ENCODE results near the gene BAIAP2L1. TPM values are rescaled to one million over a fixed set of nuclear protein-coding genes. Genes with fewer than 3 reads are reported as not detected.
A peak's percentile ranks its signal among the peaks of the same experiment; 100 is the strongest.

The BAIAP2L1 gene
- total RNA-seq, 4 donors from 2014 or later, result 39.8 to 59.8 (median 53.3) TPM

DNA sequence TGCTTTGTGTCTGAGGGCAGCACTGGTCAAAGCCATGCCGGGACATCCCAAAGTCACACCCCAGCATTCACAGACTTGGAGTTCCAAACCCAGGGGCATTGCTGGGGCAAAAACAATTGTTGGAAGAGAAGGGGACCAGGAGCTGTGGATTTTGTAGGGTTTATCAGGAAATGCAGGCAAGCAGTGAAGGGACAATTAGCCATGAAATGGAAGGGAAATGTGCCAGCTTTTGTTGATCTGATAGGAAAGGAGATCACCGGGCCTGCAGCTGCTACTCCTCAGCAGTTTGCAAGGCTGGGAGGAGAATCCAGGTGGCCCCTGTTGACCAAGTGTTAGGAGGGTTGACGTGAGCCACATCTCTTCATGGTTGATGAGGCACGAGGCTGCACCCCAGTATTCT lies 122.0 kb downstream of the BAIAP2L1 start:
- Histone ChIP-seq H3K4me1 (peaks cover 12 to 47% (median 34%) of the 10 kb centered on the region in 4 donors), H3K27ac (no peak overlapping the region), H3K36me3 (no peaks in the 10 kb centered on the region), H3K4me3 (no peak overlapping the region), H3K9me3 (no peaks in the 10 kb centered on the region), H3K27me3 (no peaks in the 10 kb centered on the region)
- intact Hi-C loops (cut with DNase I; ENCODE audit: low total_unique reads), result no loop called here
- 40 to 49% methylated on average over 1 to 4 of the region's 4 CpGs for WGBS, 2 donors (ENCODE audit: low coverage in 1 of 2)
- no peak for DNase-seq
- in situ Hi-C loops (cut with MboI; ENCODE audit: low pct_ligation_motif_present in 1 of 4, low pct_unique_long_range_greater_than_20kb in 1 of 4, low sequenced_read_pairs in 3 of 4), result loop anchor here in 2 of 4 donors (25.0 kb wide), 1 partner anchor 133 kb away; the partner anchor contains the start of gene BAIAP2L1 (in 2 of the 2)
- TF ChIP-seq POLR2A (IDR thresholded peaks at IDR 0.05) (no peak), EP300 (IDR thresholded peaks at IDR 0.05; ENCODE audit: low read depth) (no peak), POLR2AphosphoS5 (IDR thresholded peaks at IDR 0.05) (no peak)
- TF ChIP-seq, protein P1, sequence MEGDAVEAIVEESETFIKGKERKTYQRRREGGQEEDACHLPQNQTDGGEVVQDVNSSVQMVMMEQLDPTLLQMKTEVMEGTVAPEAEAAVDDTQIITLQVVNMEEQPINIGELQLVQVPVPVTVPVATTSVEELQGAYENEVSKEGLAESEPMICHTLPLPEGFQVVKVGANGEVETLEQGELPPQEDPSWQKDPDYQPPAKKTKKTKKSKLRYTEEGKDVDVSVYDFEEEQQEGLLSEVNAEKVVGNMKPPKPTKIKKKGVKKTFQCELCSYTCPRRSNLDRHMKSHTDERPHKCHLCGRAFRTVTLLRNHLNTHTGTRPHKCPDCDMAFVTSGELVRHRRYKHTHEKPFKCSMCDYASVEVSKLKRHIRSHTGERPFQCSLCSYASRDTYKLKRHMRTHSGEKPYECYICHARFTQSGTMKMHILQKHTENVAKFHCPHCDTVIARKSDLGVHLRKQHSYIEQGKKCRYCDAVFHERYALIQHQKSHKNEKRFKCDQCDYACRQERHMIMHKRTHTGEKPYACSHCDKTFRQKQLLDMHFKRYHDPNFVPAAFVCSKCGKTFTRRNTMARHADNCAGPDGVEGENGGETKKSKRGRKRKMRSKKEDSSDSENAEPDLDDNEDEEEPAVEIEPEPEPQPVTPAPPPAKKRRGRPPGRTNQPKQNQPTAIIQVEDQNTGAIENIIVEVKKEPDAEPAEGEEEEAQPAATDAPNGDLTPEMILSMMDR (IDR thresholded peaks at IDR 0.05), result no peak

DNA sequence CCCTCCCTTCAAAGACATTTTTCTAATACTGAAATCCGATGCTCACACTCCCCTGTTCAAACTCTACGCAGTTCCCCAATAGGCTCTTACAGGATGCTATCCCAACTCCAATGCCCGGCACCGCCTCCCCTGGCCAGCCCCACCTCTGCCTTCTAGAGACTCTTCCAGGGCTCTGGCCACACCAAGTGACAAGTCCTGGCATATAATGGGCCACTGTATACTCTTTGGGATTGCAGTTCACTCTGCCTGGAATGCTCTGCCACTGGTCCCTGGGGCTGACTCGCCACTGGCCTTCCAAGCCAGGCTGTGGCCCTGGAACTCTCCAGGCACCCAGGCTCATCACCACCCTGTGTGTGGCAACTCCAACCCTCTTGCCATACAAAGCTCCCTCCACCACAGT lies 122.5 kb downstream of the BAIAP2L1 start:
- H3K36me3 ChIP-seq, result no peaks in the 10 kb centered on the region
- H3K4me3 ChIP-seq, result no peak overlapping the region
- peaks cover 8 to 41% (median 29%) of the 10 kb centered on the region in 4 donors for H3K4me1 ChIP-seq
- H3K9me3 ChIP-seq, result no peaks in the 10 kb centered on the region
- TF ChIP-seq POLR2AphosphoS5 (IDR thresholded peaks at IDR 0.05), result no peak
- 93% methylated on average over 5 of the region's 5 CpGs; no CpG with 5 or more reads in 1 of the 2 donors for WGBS, 2 donors (ENCODE audit: low coverage in 1 of 2)
- no peak for DNase-seq
- in situ Hi-C loops (cut with MboI; ENCODE audit: low pct_ligation_motif_present in 1 of 4, low pct_unique_long_range_greater_than_20kb in 1 of 4, low sequenced_read_pairs in 3 of 4), result loop anchor here in 2 of 4 donors (25.0 kb wide), 1 partner anchor 134 kb away; the partner anchor contains the start of gene BAIAP2L1 (in 2 of the 2)
- H3K27ac ChIP-seq, result no peak overlapping the region
- intact Hi-C loops (cut with DNase I; ENCODE audit: low total_unique reads), result no loop called here
- H3K27me3 ChIP-seq, result no peaks in the 10 kb centered on the region

DNA sequence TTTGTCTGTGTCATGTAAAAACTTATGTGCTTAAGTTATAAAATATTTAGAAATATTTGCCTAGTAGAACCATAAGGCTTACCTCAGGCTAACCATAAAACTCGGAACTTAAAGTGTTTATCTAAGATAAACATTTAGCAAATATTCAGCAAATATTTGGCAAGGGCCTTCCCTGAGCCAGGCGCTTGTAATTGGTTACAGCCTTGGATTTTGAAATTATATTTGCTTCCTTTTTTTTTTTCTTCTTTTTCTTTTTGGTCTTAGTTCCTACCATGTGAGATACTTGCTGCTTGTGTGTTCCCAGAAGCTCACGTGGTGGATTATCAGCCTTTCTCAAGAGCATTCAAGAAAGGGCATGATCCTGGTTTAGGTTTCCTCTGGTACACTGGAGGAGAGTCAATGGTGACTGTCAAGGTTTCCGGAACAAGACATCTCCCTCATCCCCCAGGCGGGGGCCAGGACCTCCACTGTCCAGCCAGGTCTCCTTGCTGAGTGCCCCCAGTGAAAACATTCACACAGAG lies 124.6 kb downstream of the BAIAP2L1 start:
- Histone ChIP-seq H3K27ac (peak overlapping the region; percentile 66 to 77 (median 69)), H3K9me3 (no peaks in the 10 kb centered on the region), H3K27me3 (no peaks in the 10 kb centered on the region), H3K4me1 (peaks cover 8 to 29% (median 17%) of the 10 kb centered on the region in 4 donors), H3K36me3 (no peaks in the 10 kb centered on the region), H3K4me3 (no peak overlapping the region)
- TF ChIP-seq POLR2A (IDR thresholded peaks at IDR 0.05) (no peak), POLR2AphosphoS5 (IDR thresholded peaks at IDR 0.05) (peak in 1 of 3 donors; percentile 34)
- in situ Hi-C loops (cut with MboI; ENCODE audit: low pct_ligation_motif_present in 1 of 4, low pct_unique_long_range_greater_than_20kb in 1 of 4, low sequenced_read_pairs in 3 of 4), result loop anchor here in 2 of 4 donors (25.0 kb wide), 1 partner anchor 136 kb away; the partner anchor contains the start of gene BAIAP2L1 (in 2 of the 2)
- no peak for DNase-seq
- intact Hi-C loops (cut with DNase I; ENCODE audit: low total_unique reads), result no loop called here
- WGBS, 2 donors (ENCODE audit: low coverage in 1 of 2), result 29 to 33% methylated on average over 2 to 5 of the region's 5 CpGs

DNA sequence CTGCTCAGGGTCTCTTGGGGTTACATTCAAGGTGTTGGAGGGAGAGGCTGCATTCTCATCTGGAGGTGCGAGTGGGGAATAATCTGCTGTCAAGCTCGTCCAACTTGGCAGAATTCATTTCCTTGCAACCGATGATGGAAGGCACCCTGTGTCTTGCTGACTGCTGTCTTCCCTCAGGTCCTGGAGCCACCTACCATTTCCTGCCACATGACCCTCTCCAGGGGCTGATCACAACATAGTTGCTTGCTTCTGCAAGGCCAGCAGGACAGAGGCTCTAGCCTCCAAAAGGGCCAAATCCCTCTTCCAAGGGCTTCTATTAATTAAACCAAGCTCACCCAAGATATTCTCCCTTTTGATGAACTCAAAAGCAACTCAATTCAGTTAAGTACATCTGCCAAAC lies 133.6 kb downstream of the BAIAP2L1 start:
- Histone ChIP-seq H3K36me3 (no peaks in the 10 kb centered on the region), H3K27ac (no peak overlapping the region), H3K9me3 (no peaks in the 10 kb centered on the region), H3K4me3 (no peak overlapping the region), H3K27me3 (no peaks in the 10 kb centered on the region), H3K4me1 (no peaks in the 10 kb centered on the region)
- no peak for TF ChIP-seq POLR2AphosphoS5 (IDR thresholded peaks at IDR 0.05)
- TF ChIP-seq EP300 (IDR thresholded peaks at IDR 0.05; ENCODE audit: low read depth), result no peak
- TF ChIP-seq, protein P1 (IDR thresholded peaks at IDR 0.05), result no peak
- no peak for TF ChIP-seq POLR2A (IDR thresholded peaks at IDR 0.05)
- intact Hi-C loops (cut with DNase I; ENCODE audit: low total_unique reads) (no loop called here), in situ Hi-C loops (cut with MboI; ENCODE audit: low pct_ligation_motif_present in 1 of 4, low pct_unique_long_range_greater_than_20kb in 1 of 4, low sequenced_read_pairs in 3 of 4) (no loop called here)
- no peak for DNase-seq
- WGBS, 2 donors (ENCODE audit: low coverage in 1 of 2), result 94% methylated on average over 3 of the region's 3 CpGs; no CpG with 5 or more reads in 1 of the 2 donors

DNA sequence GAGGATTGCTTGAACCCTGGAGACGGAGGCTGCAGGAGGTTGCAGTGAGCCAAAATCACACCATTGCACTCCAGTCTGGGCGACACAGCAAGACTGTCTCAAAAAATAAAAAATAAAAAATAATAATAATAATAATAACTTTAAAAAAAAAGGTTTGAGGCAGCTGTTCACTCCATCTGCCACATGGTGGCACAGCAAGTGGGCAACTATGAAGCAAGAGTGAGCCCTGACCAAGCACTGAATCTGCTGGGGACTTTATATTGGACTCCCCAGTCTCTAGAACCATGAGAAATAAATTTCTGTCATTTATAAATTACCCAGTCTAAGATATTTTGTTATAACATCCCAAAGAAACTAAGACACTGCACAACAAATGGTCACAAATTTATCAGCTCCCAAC lies 134.1 kb downstream of the BAIAP2L1 start:
- Histone ChIP-seq H3K9me3 (no peaks in the 10 kb centered on the region), H3K27ac (no peak overlapping the region), H3K4me3 (no peak overlapping the region), H3K36me3 (no peaks in the 10 kb centered on the region), H3K4me1 (no peaks in the 10 kb centered on the region), H3K27me3 (no peaks in the 10 kb centered on the region)
- in situ Hi-C loops (cut with MboI; ENCODE audit: low pct_ligation_motif_present in 1 of 4, low pct_unique_long_range_greater_than_20kb in 1 of 4, low sequenced_read_pairs in 3 of 4), result no loop called here
- intact Hi-C loops (cut with DNase I; ENCODE audit: low total_unique reads), result no loop called here
- no peak for TF ChIP-seq EP300 (IDR thresholded peaks at IDR 0.05; ENCODE audit: low read depth)
- TF ChIP-seq, protein P1 (IDR thresholded peaks at IDR 0.05), result peak; percentile 24 to 44 (median 34)
- WGBS, 2 donors (ENCODE audit: low coverage in 1 of 2), result 38% methylated on average over 2 of the region's 2 CpGs; no CpG with 5 or more reads in 1 of the 2 donors
- no peak for DNase-seq

All from transverse colon (tissue), 4 donors.